Keratinocyte (primary cell): ENCODE data around the gene CENPH.
"Not testable (repeated sequence)": the region's sequence is repeated elsewhere in the genome, so short reads cannot be mapped to it uniquely, and the experiment has no call there.

ENCODE experiments used
- EZH2 ChIP-seq: IDR thresholded peaks from one replicate; pipeline ENCODE4 v1.6.1; 2012; ENCODE audit warnings: inconsistent platforms, mild to moderate bottlenecking, low read length, moderate library complexity
- TF ChIP-seq, protein P1 (sequence below), 3 experiments: IDR thresholded peaks in 1 of 3; conservative IDR thresholded peaks in 1 of 3; optimal IDR thresholded peaks in 1 of 3; 2 replicates in 2 of 3; 3 replicates in 1 of 3; pipeline versions ENCODE3 to v1.5.1; 2011; ENCODE audit warnings: low read length in 3 of 3, mild to moderate bottlenecking in 3 of 3, moderate library complexity in 2 of 3, control low read depth in 1 of 3, inconsistent platforms in 1 of 3; ENCODE audit not compliant: insufficient read depth in 2 of 3; ENCODE audit errors: extremely low read depth in 1 of 3

- TF ChIP-seq, protein P1, sequence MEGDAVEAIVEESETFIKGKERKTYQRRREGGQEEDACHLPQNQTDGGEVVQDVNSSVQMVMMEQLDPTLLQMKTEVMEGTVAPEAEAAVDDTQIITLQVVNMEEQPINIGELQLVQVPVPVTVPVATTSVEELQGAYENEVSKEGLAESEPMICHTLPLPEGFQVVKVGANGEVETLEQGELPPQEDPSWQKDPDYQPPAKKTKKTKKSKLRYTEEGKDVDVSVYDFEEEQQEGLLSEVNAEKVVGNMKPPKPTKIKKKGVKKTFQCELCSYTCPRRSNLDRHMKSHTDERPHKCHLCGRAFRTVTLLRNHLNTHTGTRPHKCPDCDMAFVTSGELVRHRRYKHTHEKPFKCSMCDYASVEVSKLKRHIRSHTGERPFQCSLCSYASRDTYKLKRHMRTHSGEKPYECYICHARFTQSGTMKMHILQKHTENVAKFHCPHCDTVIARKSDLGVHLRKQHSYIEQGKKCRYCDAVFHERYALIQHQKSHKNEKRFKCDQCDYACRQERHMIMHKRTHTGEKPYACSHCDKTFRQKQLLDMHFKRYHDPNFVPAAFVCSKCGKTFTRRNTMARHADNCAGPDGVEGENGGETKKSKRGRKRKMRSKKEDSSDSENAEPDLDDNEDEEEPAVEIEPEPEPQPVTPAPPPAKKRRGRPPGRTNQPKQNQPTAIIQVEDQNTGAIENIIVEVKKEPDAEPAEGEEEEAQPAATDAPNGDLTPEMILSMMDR (optimal IDR thresholded peaks at IDR 0.05 in 1 of 3, IDR thresholded peaks at IDR 0.05 in 1 of 3, conservative IDR thresholded peaks at IDR 0.05 in 1 of 3; ENCODE audit: extremely low read depth in 1 of 3, insufficient read depth in 2 of 3, low read length in 3 of 3): not testable (repeated sequence)
- not testable (repeated sequence) for TF ChIP-seq EZH2
These were observed 40.8 kb upstream of the CENPH start for GRCh38 chr5:69148576-69148975.
